Astrocyte of the spinal cord (primary cell): Measurements from ENCODE around the gene FIS1.

Source experiments
- DNase-seq: peaks from one replicate; pipeline ENCODE4 v3.0.0; 2011; ENCODE audit warnings: low read depth, low spot score
- H3K4me3 ChIP-seq: 2 replicates; pipeline ENCODE4 v1.5.1; 2011; ENCODE audit warnings: low read depth, mild to moderate bottlenecking, low read length, moderate library complexity
- CTCF ChIP-seq: IDR thresholded peaks from 2 replicates; pipeline ENCODE4 v1.5.1; 2012; ENCODE audit warnings: low read depth, mild to moderate bottlenecking, low read length, inconsistent platforms
- in situ Hi-C: cut with HindIII; loops from 2 replicates; pipeline ENCODE4 v1.10.0; 2017; ENCODE audit warnings: low sequenced_read_pairs

FIS1 gene

GRCh38 chr7:101251871-101252659 is 7.2 kb upstream of the FIS1 start:
- peak; percentile 98 for DNase-seq
- H3K4me3 ChIP-seq = peak overlapping the region; percentile 96
- in situ Hi-C loops = no loop called here
- TF ChIP-seq CTCF = no peak

- in situ Hi-C loops = no loop called here
- no peak for TF ChIP-seq CTCF
- no peak for DNase-seq
- H3K4me3 ChIP-seq = no peak overlapping the region
These were observed 5.4 kb upstream of the FIS1 start for GRCh38 chr7:101250324-101250723.

- no peak for DNase-seq
- in situ Hi-C loops = no loop called here
- no peak overlapping the region for H3K4me3 ChIP-seq
- TF ChIP-seq CTCF = no peak
These were observed 3.4 kb upstream of the FIS1 start for GRCh38 chr7:101248276-101248675.

- no peak for TF ChIP-seq CTCF
- in situ Hi-C loops = no loop called here
- peak overlapping the region; percentile 94 for H3K4me3 ChIP-seq
- DNase-seq = no peak
These were observed 327 bp upstream of the FIS1 start for GRCh38 chr7:101245147-101245668.

- TF ChIP-seq CTCF = no peak
- in situ Hi-C loops = no loop called here
- H3K4me3 ChIP-seq = peak overlapping the region; percentile 94
- DNase-seq = no peak
These were observed 1.1 kb downstream of the FIS1 start for GRCh38 chr7:101243646-101244374.

- DNase-seq = no peak
- no peak overlapping the region for H3K4me3 ChIP-seq
- TF ChIP-seq CTCF = no peak
- in situ Hi-C loops = no loop called here
These were observed 3.2 kb downstream of the FIS1 start for GRCh38 chr7:101241443-101242349.
